Measurements from ENCODE around the gene HAVCR2. TPM values are rescaled to one million over a fixed set of nuclear protein-coding genes. Genes with fewer than 3 reads are reported as not detected.
A peak's percentile ranks its signal among the peaks of the same experiment; 100 is the strongest.

The HAVCR2 gene
- total RNA-seq, 1 experiment from 2014 or later = 0.04 TPM

GRCh38 chr5:157143127-157143971 is 34.5 kb upstream of the HAVCR2 start:
- TF ChIP-seq EZH2phosphoT487 (IDR thresholded peaks at IDR 0.05; ENCODE audit: borderline replicate concordance, low read length) (no peak), CTCF (conservative IDR thresholded peaks at IDR 0.05; ENCODE audit: low read depth, low read length) (peak; percentile 21; the same call in 1 of the 2 replicates)
- Histone ChIP-seq H3K27me3 (ENCODE audit: low read length) (no peaks in the 10 kb centered on the region), H3K9me3 (ENCODE audit: low read length) (no peaks in the 10 kb centered on the region), H4K20me1 (ENCODE audit: low read length) (no peaks in the 10 kb centered on the region), H3K4me2 (ENCODE audit: low read length) (peak overlapping the region; percentile 83), H3K9me2 (replicated peaks; ENCODE audit: low read length) (no peaks in the 10 kb centered on the region), H2AFZ (ENCODE audit: low read length) (peak overlapping the region; percentile 94), H3K4me1 (ENCODE audit: insufficient read depth, low read length) (peaks cover 10% of the 10 kb centered on the region; the same call in 1 of the 2 replicates), H3K4me3 (ENCODE audit: low read length) (peak overlapping the region; percentile 79), H3K36me3 (ENCODE audit: low read depth, low read length) (peaks cover 11% of the 10 kb centered on the region; the same call in 1 of the 2 replicates), H3K27ac (ENCODE audit: low read length) (no peak overlapping the region), H3K9ac (ENCODE audit: low read length) (peak overlapping the region; percentile 87), H3K79me2 (ENCODE audit: low read length) (peaks cover 42% of the 10 kb centered on the region), H3F3A (ENCODE audit: low read length, unreplicated experiment) (no peaks in the 10 kb centered on the region)
- no peak for DNase-seq
- CTCF ChIA-PET = interaction anchor here (0.6 to 2.0 kb wide), 3 partner anchors 11 to 473 kb away, joined by 4 to 15 read pairs (median 7); no protein-coding TSS in a partner anchor
- POLR2A ChIA-PET (ENCODE audit: unreplicated experiment) = interaction anchor here (0.6 to 0.7 kb wide), 3 partner anchors 11 to 306 kb away, joined by 3 to 6 read pairs (median 4); no protein-coding TSS in a partner anchor
- intact Hi-C loops (cut with micrococcal nuclease) = loop anchor here (10.0 kb wide), 1 partner anchor 1991 kb away; no protein-coding TSS in a partner anchor
- TSS peak; percentile 99 for BruUV-seq (replicated peaks)
- ATAC-seq = peak; percentile 60

DNA sequence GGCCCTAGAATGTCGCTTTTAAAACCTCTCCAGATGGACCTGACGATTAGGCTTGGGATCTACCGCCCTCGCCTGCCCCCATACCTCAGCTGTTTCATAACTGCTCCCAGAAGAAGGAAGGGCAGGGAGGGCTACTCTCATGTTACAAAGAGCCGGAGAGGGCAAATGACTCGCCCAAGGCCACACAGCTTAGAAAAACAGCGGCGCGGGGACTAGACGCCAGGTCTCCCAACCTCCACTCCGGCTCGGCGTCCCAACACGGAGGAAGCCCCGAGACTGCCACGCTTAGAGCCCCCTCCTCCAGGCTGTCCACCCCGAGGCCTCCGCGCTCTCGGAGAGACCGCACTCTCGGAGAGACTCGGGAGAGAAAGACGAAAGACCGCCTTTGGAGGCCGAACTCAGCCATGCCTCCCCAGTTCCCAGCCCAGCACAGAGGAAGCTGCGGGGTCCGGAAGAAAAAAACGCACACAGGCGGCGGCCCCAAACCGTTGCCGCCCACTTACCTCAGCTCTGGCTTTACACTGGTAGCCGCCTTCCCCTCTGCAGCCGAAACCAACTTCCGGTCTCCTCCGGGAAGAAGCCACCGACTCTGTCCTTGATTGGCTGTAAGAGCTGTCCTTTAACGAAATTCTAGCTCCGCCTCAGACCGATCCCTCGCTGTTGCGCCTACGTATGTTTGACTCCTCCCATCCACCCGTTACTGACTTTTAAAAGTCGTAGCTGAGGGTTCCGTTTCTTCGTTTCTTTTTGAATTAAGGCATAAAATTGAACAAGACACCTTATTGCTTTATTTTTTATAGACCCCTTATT is 33.7 kb upstream of the HAVCR2 start, which contains the start of gene MED7:
Gene MED7, minus strand, starts transcription at position 549 of the 810 bp plus-strand sequence. CDS start 3,434 bp downstream, outside the sequence.
- H3K9ac ChIP-seq (ENCODE audit: low read length) = peak within 1 kb of the TSS; percentile 87
- peak within 1 kb of the TSS; percentile 83 for H3K4me2 ChIP-seq (ENCODE audit: low read length)
- peaks cover 10% of the 10 kb centered on the region; the same call in 1 of the 2 replicates for H3K4me1 ChIP-seq (ENCODE audit: insufficient read depth, low read length)
- peaks cover 51% of the 10 kb centered on the region for H3K79me2 ChIP-seq (ENCODE audit: low read length)
- H4K20me1 ChIP-seq (ENCODE audit: low read length) = no peaks in the 10 kb centered on the region
- H3K9me2 ChIP-seq (replicated peaks; ENCODE audit: low read length) = no peaks in the 10 kb centered on the region
- H3F3A ChIP-seq (ENCODE audit: low read length, unreplicated experiment) = no peaks in the 10 kb centered on the region
- H3K27ac ChIP-seq (ENCODE audit: low read length) = peak within 1 kb of the TSS; percentile 16
- H3K4me3 ChIP-seq (ENCODE audit: low read length) = peak within 1 kb of the TSS; percentile 79
- no peak for TF ChIP-seq EZH2 (IDR thresholded peaks at IDR 0.05; ENCODE audit: low read length, unreplicated experiment)
- TF ChIP-seq CTCF (conservative IDR thresholded peaks at IDR 0.05; ENCODE audit: low read depth, low read length) = no peak
- TF ChIP-seq EZH2phosphoT487 (IDR thresholded peaks at IDR 0.05; ENCODE audit: borderline replicate concordance, low read length) = no peak
- ATAC-seq = peak; percentile 99
- no peaks in the 10 kb centered on the region for H3K9me3 ChIP-seq (ENCODE audit: low read length)
- H3K36me3 ChIP-seq (ENCODE audit: low read depth, low read length) = peaks cover 20% of the 10 kb centered on the region
- peak; percentile 100 for DNase-seq
- intact Hi-C loops (cut with micrococcal nuclease) = loop anchor here (10.0 kb wide), 1 partner anchor 1992 kb away; no protein-coding TSS in a partner anchor
- BruUV-seq (replicated peaks) = TSS peak; percentile 73
- CTCF ChIA-PET = interaction anchor here (0.6 to 2.0 kb wide), 4 partner anchors 10 to 474 kb away, joined by 3 to 15 read pairs (median 6); no protein-coding TSS in a partner anchor
- H2AFZ ChIP-seq (ENCODE audit: low read length) = peak within 1 kb of the TSS; percentile 94
- POLR2A ChIA-PET (ENCODE audit: unreplicated experiment) = interaction anchor here (0.6 to 0.7 kb wide), 3 partner anchors 10 to 305 kb away, joined by 3 to 6 read pairs (median 4); no protein-coding TSS in a partner anchor
- no peaks in the 10 kb centered on the region for H3K27me3 ChIP-seq (ENCODE audit: low read length)
